ENCODE measurements around the gene ACY1.

Gene ACY1

GRCh38 chr3:51966016-51966415 lies 17.3 kb upstream of the ACY1 start:
- peak; percentile 30 for DNase-seq
- Histone ChIP-seq H3K27me3 (ENCODE audit: insufficient read depth, low read depth, severe bottlenecking) (no peaks in the 10 kb centered on the region), H3K9me3 (ENCODE audit: severe bottlenecking) (no peaks in the 10 kb centered on the region), H3K4me3 (ENCODE audit: low read depth, low read length) (peak overlapping the region; percentile 93), H3K27ac (peak overlapping the region; percentile 100), H3K36me3 (peaks cover 80% of the 10 kb centered on the region)
- no peak for TF ChIP-seq CTCF (IDR thresholded peaks at IDR 0.05; ENCODE audit: low read depth, low read length)

- H3K36me3 ChIP-seq: peaks cover 77% of the 10 kb centered on the region
- DNase-seq: peak; percentile 62
- no peak for TF ChIP-seq CTCF (IDR thresholded peaks at IDR 0.05; ENCODE audit: low read depth, low read length)
- peak overlapping the region; percentile 100 for H3K27ac ChIP-seq
- H3K27me3 ChIP-seq (ENCODE audit: insufficient read depth, low read depth, severe bottlenecking): no peaks in the 10 kb centered on the region
- peak overlapping the region; percentile 93 for H3K4me3 ChIP-seq (ENCODE audit: low read depth, low read length)
- H3K9me3 ChIP-seq (ENCODE audit: severe bottlenecking): no peaks in the 10 kb centered on the region
These were observed 16.8 kb upstream of the ACY1 start for GRCh38 chr3:51966486-51966885.

GRCh38 chr3:51966922-51967383 lies 16.4 kb upstream of the ACY1 start:
- Histone ChIP-seq H3K36me3 (peaks cover 75% of the 10 kb centered on the region), H3K4me3 (ENCODE audit: low read depth, low read length) (peak overlapping the region; percentile 93), H3K9me3 (ENCODE audit: severe bottlenecking) (no peaks in the 10 kb centered on the region), H3K27me3 (ENCODE audit: insufficient read depth, low read depth, severe bottlenecking) (no peaks in the 10 kb centered on the region), H3K27ac (peak overlapping the region; percentile 100)
- DNase-seq: peak; percentile 34
- TF ChIP-seq CTCF (IDR thresholded peaks at IDR 0.05; ENCODE audit: low read depth, low read length): no peak

- H3K4me3 ChIP-seq (ENCODE audit: low read depth, low read length): peak within 1 kb of the TSS; percentile 93
- H3K36me3 ChIP-seq: peaks cover 71% of the 10 kb centered on the region
- H3K27ac ChIP-seq: peak within 1 kb of the TSS; percentile 100
- no peaks in the 10 kb centered on the region for H3K9me3 ChIP-seq (ENCODE audit: severe bottlenecking)
- DNase-seq: peak; percentile 72
- no peak for TF ChIP-seq CTCF (IDR thresholded peaks at IDR 0.05; ENCODE audit: low read depth, low read length)
- no peaks in the 10 kb centered on the region for H3K27me3 ChIP-seq (ENCODE audit: insufficient read depth, low read depth, severe bottlenecking)
These were observed 15.8 kb upstream of the ACY1 start, which contains the start of gene PCBP4 for GRCh38 chr3:51967384-51968169. Gene PCBP4 (minus strand): TSS chr3:51967454. CDS start chr3:51961240, 6,214 bp downstream.

- Histone ChIP-seq H3K27me3 (ENCODE audit: insufficient read depth, low read depth, severe bottlenecking) (no peaks in the 10 kb centered on the region), H3K36me3 (peaks cover 64% of the 10 kb centered on the region), H3K9me3 (ENCODE audit: severe bottlenecking) (no peaks in the 10 kb centered on the region), H3K4me3 (ENCODE audit: low read depth, low read length) (peak overlapping the region; percentile 64), H3K27ac (peak overlapping the region; percentile 100)
- peak; percentile 98 for DNase-seq
- TF ChIP-seq CTCF (IDR thresholded peaks at IDR 0.05; ENCODE audit: low read depth, low read length): no peak
These were observed 15.1 kb upstream of the ACY1 start for GRCh38 chr3:51968170-51968775.
